Suprapubic skin (tissue), 3 donors: ENCODE data around the gene CNTNAP3B.
"Not testable (repeated sequence)": the region's sequence is repeated elsewhere in the genome, so short reads cannot be mapped to it uniquely, and the experiment has no call there.

Source experiments
- CTCF ChIP-seq, 2 donors: fragments of 200-600 bp in 1 of 2; fragments of 450-650 bp in 1 of 2; sonication (generic) in 1 of 2; IDR thresholded peaks; one replicate each; pipeline ENCODE4 v1.5.1; 2016 to 2019; ENCODE audit warnings: antibody characterized with exemption in 2 of 2, mild to moderate bottlenecking in 1 of 2, moderate library complexity in 1 of 2
- EP300 ChIP-seq: sonication (generic); formaldehyde crosslinking; IDR thresholded peaks from one replicate; pipeline ENCODE4 v1.6.1; 2017; ENCODE audit warnings: antibody characterized with exemption
- POLR2A ChIP-seq, 2 donors: fragments of 450-650 bp; IDR thresholded peaks; one replicate each; pipeline ENCODE4 v1.6.1; 2017; ENCODE audit warnings: antibody characterized with exemption in 2 of 2, mild to moderate bottlenecking in 2 of 2, moderate library complexity in 2 of 2

GRCh38 chr9:42050701-42051100, 78.5 kb downstream of the CNTNAP3B start:
- TF ChIP-seq CTCF (IDR thresholded peaks at IDR 0.05); POLR2A (IDR thresholded peaks at IDR 0.05); EP300: not testable (repeated sequence)
